ENCODE measurements around the gene ZBTB7A.

DNA sequence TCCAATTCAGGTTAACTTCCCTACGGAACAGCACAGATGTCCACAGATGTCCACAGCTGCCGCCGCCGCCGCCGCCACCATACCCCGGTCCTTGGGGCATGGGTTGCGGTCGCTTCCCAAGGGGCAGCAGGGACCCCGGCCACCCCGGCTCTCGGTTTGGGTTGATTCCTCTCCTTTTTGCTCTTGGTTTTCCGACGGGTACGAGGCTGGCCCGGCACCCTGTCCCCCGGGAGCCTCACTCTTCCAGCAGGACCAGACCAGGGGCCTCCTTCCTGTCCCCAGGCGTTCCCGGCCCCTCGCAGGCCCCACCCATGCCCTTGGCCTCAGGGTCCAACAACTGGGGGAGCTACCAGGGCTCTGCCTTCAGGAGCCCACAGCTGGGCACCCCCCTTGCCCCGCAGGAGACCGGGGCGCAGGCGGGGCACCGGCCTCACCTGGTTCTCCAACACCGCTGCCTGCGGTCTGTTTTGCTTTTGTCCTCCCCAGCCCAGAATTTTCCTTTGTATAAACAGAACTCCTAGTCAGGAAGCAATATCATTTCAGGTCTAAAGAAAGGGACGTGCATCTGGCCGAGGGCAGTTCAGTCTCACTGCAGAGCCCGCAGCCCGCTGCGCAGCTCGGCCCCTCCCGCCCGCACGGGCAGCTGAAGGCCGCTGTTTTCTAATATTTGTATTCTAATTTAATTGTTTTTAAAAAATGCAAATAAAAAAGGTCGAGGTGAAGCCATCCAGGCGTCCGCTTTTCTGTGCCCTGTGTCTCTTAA is 27.9 kb downstream of the ZBTB7A start:
- TF ChIP-seq GATA2 (IDR thresholded peaks at IDR 0.05; ENCODE audit: low read depth, low read length): no peak
- TF ChIP-seq GATA3 (IDR thresholded peaks at IDR 0.05; ENCODE audit: low read depth, low read length): no peak

Data from SH-SY5Y (cell line).